Mesendoderm (in vitro differentiated cells): ENCODE measurements around the gene TM9SF4.

Experiments used
- DNase-seq: peaks from one replicate; pipeline ENCODE4 v3.0.0; 2013
- H2AK5ac ChIP-seq: 2 replicates; pipeline ENCODE4 v1.6.1; 2013; ENCODE audit warnings: low read length, inconsistent platforms
- H2BK120ac ChIP-seq: 2 replicates; pipeline ENCODE4 v1.6.1; 2013; ENCODE audit warnings: low read depth, mild to moderate bottlenecking, low read length, moderate library complexity, mixed read lengths
- H2BK15ac ChIP-seq: replicated peaks from 2 replicates; pipeline ENCODE4 v1.6.1; 2013; ENCODE audit warnings: low read depth, mild to moderate bottlenecking, moderate library complexity
- H2BK5ac ChIP-seq: 2 replicates; pipeline ENCODE4 v1.6.1; 2013; ENCODE audit warnings: low read length, inconsistent platforms
- H3K18ac ChIP-seq: 2 replicates; pipeline ENCODE4 v1.6.1; 2013; ENCODE audit warnings: mild to moderate bottlenecking, low read length, mixed read lengths
- H3K23ac ChIP-seq: one replicate; pipeline ENCODE4 v1.6.1; 2013; ENCODE audit warnings: low read length
- H3K27ac ChIP-seq: 2 replicates; pipeline ENCODE4 v1.5.1; 2013; ENCODE audit warnings: low read depth, mild to moderate bottlenecking, inconsistent platforms, low read length, moderate library complexity
- H3K27me3 ChIP-seq: 2 replicates; pipeline ENCODE4 v1.6.1; 2013; ENCODE audit warnings: low read length, control low read depth, mild to moderate bottlenecking, inconsistent platforms; ENCODE audit not compliant: insufficient read depth, poor library complexity
- H3K36me3 ChIP-seq: 2 replicates; pipeline ENCODE4 v1.6.1; 2013; ENCODE audit warnings: low read length, inconsistent platforms; ENCODE audit not compliant: control insufficient read depth, insufficient read depth
- H3K4ac ChIP-seq: one replicate; pipeline ENCODE4 v1.6.1; 2013; ENCODE audit warnings: low read depth, mild to moderate bottlenecking, low read length, moderate library complexity
- H3K4me1 ChIP-seq: 2 replicates; pipeline ENCODE4 v1.6.1; 2013; ENCODE audit warnings: low read depth, low read length, inconsistent platforms; ENCODE audit not compliant: control insufficient read depth
- H3K4me2 ChIP-seq: 2 replicates; pipeline ENCODE4 v1.6.1; 2013; ENCODE audit warnings: low read length
- H3K4me3 ChIP-seq: 2 replicates; pipeline ENCODE4 v1.5.1; 2013; ENCODE audit warnings: mild to moderate bottlenecking, low read length
- H3K56ac ChIP-seq: one replicate; pipeline ENCODE4 v1.6.1; 2013; ENCODE audit warnings: low read length
- H3K79me1 ChIP-seq: 2 replicates; pipeline ENCODE4 v1.6.1; 2013; ENCODE audit warnings: low read length, inconsistent platforms
- H3K79me2 ChIP-seq: 2 replicates; pipeline ENCODE4 v1.6.1; 2013; ENCODE audit warnings: mild to moderate bottlenecking, low read length; ENCODE audit not compliant: control insufficient read depth, insufficient read depth
- H3K9ac ChIP-seq: 2 replicates; pipeline ENCODE4 v1.6.1; 2013; ENCODE audit warnings: low read length, inconsistent platforms
- H4K5ac ChIP-seq: one replicate; pipeline ENCODE4 v1.6.1; 2013; ENCODE audit warnings: low read length
- H4K8ac ChIP-seq: one replicate; pipeline ENCODE4 v1.6.1; 2013; ENCODE audit warnings: low read depth, mild to moderate bottlenecking, control low read depth, low read length, moderate library complexity
- WGBS: extraction: QIAGEN DNeasy Blood & Tissue Kit; methylation state at CpG from one replicate; pipeline ENCODE4 v1.1.7; 2013; ENCODE audit warnings: low lambda C conversion rate, missing lambda C conversion rate; ENCODE audit not compliant: insufficient coverage; ENCODE audit errors: extremely low coverage; 5-methylcytosine and 5-hydroxymethylcytosine counted together

TM9SF4 gene

DNA sequence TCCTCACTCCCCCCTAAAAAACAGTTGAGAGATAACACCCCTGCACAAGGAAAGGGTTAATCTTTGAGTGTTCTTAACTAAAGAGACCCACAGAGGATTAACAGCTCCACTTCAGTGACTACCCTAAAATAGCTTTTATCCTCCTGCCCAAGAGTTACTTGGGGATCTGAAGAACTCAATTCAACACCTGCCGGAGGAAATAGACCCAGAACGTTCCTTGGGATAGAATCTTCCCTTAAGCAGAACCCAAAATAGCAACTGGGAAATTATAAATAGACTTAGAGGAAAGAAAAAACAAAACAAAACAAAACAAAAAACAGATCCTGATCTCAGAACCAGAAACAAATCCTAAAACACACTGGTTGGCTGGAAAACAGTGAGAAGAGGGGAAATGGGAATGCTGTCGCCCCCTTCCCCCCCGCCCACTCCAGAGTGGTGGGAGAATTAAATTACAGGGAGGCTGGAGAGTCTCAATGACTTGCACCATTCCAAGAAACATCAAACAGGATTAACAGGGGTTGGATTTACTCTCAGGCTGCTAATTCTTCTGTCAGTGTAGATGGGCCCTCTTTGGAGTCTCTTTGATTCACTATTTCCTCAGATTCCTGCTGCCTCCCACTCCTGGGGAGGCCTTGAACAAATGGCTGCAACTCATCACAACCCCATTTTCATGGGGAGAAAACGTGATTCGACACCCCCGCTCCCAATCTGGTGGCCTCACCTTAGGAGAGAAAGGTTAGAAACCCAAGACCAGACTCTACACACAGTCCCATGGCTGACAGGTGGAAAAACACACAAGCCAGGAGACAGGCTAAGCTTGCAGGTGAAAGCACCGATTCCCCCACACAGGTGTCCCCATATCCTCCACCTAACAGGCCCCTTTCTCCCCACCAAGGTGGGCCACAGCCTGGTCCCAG, 96.6 kb downstream of the TM9SF4 start:
- H4K5ac ChIP-seq, result no peak overlapping the region
- H3K27me3 ChIP-seq, result no peaks in the 10 kb centered on the region
- no CpG with 5 or more reads among the region's 8 CpGs for WGBS
- peak overlapping the region; percentile 89 for H3K9ac ChIP-seq
- no peak overlapping the region for H3K23ac ChIP-seq
- H2BK5ac ChIP-seq, result no peak overlapping the region
- H3K4me2 ChIP-seq, result peak overlapping the region; percentile 91
- H3K79me2 ChIP-seq, result peaks cover 62% of the 10 kb centered on the region
- no peak overlapping the region for H2BK15ac ChIP-seq
- no peak overlapping the region for H2BK120ac ChIP-seq
- peaks cover 7% of the 10 kb centered on the region for H3K4me1 ChIP-seq
- H4K8ac ChIP-seq, result no peak overlapping the region
- H3K56ac ChIP-seq, result peak overlapping the region; percentile 90
- peaks cover 35% of the 10 kb centered on the region for H3K79me1 ChIP-seq
- peak overlapping the region; percentile 89 for H3K4me3 ChIP-seq
- H3K18ac ChIP-seq, result no peak overlapping the region
- no peak overlapping the region for H3K4ac ChIP-seq
- peaks cover 2% of the 10 kb centered on the region for H3K36me3 ChIP-seq
- no peak overlapping the region for H3K27ac ChIP-seq
- no peak overlapping the region for H2AK5ac ChIP-seq
- no peak for DNase-seq

DNA sequence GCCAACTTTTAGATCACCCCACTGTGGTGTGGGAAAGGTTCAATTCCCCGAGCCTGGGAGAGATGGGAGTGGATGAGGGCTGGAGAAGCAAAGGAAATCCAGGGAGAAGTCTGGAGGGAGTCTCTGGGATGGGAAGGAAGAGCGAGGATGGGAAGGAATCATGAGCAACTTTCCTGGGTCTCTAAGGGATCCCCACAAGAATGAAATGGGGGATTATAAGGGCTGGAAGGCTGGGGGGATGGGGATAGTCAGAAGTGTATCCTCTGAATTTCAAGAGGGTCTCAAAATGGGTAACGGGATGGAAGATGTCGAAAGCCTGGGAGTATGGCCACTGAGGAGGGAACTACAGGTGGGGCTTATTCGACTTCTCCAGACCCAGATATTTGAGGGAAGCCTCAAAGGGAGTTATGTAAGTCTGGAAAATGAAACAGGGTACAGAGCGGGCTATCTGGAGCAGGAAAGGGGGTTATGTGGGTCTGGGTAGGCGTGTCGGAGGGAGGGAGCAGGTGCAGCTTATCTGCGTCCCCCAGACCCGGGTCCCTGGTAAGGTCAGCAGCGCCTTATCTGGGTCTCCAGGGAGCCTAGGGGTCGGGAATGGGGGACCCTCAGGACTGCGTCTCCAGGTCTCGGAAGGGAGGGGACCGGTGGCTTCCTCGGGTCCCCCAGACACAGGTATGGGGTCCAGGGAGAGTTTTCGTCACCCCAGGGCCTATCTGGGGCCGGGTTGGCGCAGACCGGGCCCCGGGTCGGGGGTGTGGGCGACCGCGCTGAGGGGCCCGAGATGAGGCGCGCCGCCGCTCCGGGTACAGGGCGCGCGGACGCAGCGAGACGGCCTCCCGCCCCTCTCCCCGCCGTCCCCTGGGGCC, 97.5 kb downstream of the TM9SF4 start:
- Histone ChIP-seq H3K9ac (peak overlapping the region; percentile 89), H2BK15ac (no peak overlapping the region), H3K27me3 (no peaks in the 10 kb centered on the region), H3K79me1 (peaks cover 30% of the 10 kb centered on the region), H2BK5ac (peak overlapping the region; percentile 17), H3K4ac (peak overlapping the region; percentile 89), H3K18ac (peak overlapping the region; percentile 97), H3K56ac (peak overlapping the region; percentile 90), H3K79me2 (peaks cover 57% of the 10 kb centered on the region), H2BK120ac (peak overlapping the region; percentile 33), H2AK5ac (no peak overlapping the region), H3K4me2 (peak overlapping the region; percentile 91), H3K4me1 (peaks cover 7% of the 10 kb centered on the region), H3K36me3 (peaks cover 2% of the 10 kb centered on the region), H4K8ac (peak overlapping the region; percentile 7), H3K4me3 (peak overlapping the region; percentile 89), H4K5ac (no peak overlapping the region), H3K27ac (peak overlapping the region; percentile 55), H3K23ac (no peak overlapping the region)
- no peak for DNase-seq
- no CpG with 5 or more reads among the region's 40 CpGs for WGBS

DNA sequence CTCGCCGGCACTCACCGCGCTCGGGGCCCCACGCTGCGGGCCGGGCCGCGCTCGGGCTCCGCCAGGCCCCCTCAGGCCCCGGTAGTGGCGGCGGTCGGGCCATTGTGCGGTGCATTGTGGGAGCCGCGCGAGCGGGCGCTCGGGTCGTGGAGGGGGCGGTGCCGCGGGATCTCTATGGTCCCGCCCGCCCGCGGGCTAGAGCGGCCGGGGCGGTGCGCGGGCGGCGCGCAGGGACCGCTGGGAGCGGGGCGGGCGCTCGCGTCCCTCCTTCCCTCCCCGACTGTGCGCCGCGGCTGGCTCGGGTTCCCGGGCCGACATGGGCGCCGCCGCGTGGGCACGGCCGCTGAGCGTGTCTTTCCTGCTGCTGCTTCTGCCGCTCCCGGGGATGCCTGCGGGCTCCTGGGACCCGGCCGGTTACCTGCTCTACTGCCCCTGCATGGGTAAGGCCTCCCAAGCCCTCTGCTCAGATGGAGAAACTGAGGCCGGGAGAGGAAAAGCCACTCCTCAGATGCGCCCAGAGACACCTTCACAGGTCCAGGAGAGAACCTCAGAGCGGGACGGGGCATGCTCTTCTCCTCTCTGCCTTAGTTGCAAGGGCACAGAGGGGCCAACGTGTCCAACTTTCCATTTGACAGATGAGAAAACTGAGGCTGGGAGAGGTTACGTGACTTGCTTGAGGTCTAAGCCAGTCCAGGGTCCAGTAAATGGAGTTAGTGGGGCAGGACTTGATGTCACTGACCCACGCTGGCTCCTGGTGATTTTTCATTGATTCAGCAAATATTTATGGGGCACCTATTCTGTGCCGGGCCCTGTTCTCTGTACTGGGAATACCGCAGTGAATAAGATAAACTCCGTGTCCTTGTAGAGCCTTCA, 98.3 kb downstream of the TM9SF4 start, which contains the start of the genes PLAGL2 and POFUT1:
TSS of gene PLAGL2 (minus strand) at position 118 of the 873 bp plus-strand sequence. CDS start 5,565 bp downstream, outside the sequence.
TSS of gene POFUT1 (plus strand) at position 255 of the 873 bp plus-strand sequence. CDS start at position 317, 62 bp downstream.
- H4K5ac ChIP-seq, result peak within 1 kb of the TSS; percentile 59
- no peak within 1 kb of the TSS for H2BK15ac ChIP-seq
- no CpG with 5 or more reads among the region's 74 CpGs for WGBS
- peak within 1 kb of the TSS; percentile 89 for H3K4ac ChIP-seq
- peaks cover 2% of the 10 kb centered on the region for H3K36me3 ChIP-seq
- peak within 1 kb of the TSS; percentile 91 for H3K56ac ChIP-seq
- no peaks in the 10 kb centered on the region for H3K27me3 ChIP-seq
- H3K4me2 ChIP-seq, result peak within 1 kb of the TSS; percentile 91
- DNase-seq, result peak; percentile 87
- H3K9ac ChIP-seq, result peak within 1 kb of the TSS; percentile 89
- H3K4me1 ChIP-seq, result peaks cover 7% of the 10 kb centered on the region
- H2AK5ac ChIP-seq, result peak within 1 kb of the TSS; percentile 97
- peak within 1 kb of the TSS; percentile 48 for H3K23ac ChIP-seq
- peak within 1 kb of the TSS; percentile 17 for H2BK5ac ChIP-seq
- peaks cover 51% of the 10 kb centered on the region for H3K79me2 ChIP-seq
- H4K8ac ChIP-seq, result peak within 1 kb of the TSS; percentile 7
- peaks cover 26% of the 10 kb centered on the region for H3K79me1 ChIP-seq
- peak within 1 kb of the TSS; percentile 33 for H2BK120ac ChIP-seq
- peak within 1 kb of the TSS; percentile 55 for H3K27ac ChIP-seq
- peak within 1 kb of the TSS; percentile 89 for H3K4me3 ChIP-seq
- H3K18ac ChIP-seq, result peak within 1 kb of the TSS; percentile 97

DNA sequence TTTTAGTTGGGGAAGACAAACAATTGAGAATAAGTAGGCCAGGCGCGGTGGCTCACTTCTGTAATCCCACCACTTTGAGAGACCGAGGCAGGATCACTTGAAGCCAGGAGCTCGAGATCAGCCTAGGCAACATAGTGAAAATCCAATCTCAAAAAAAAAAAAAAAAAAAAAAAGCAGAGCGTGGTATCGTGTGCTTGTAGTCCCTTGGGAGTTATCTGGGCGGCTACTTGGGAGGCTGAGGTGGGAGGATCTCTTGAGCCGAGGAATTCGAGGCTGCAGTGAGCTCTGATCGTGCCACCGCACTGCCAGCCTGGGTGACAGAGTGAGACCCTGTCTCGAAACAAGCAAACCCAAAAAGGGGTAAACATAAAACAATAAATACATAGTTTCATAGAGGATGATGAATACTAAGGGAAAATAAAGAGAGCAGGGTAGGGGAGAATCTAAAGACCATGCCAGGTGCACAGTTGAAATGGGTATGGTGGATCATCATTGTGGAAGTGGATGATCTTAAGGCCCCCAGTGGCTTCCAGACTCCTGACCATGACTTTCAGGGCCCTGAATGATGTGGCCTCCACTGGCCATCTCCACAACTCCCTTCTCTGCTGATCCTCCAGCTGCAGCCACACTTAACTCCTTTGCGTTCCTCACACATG, 99.1 kb downstream of the TM9SF4 start:
- WGBS, result no CpG with 5 or more reads among the region's 13 CpGs
- Histone ChIP-seq H3K23ac (no peak overlapping the region), H3K9ac (peak overlapping the region; percentile 87), H3K4ac (peak overlapping the region; percentile 86), H3K79me1 (peaks cover 24% of the 10 kb centered on the region), H3K27me3 (no peaks in the 10 kb centered on the region), H4K8ac (no peak overlapping the region), H2BK120ac (no peak overlapping the region), H4K5ac (no peak overlapping the region), H3K27ac (no peak overlapping the region), H2BK5ac (no peak overlapping the region), H3K79me2 (peaks cover 44% of the 10 kb centered on the region), H3K4me2 (peak overlapping the region; percentile 84), H3K36me3 (peaks cover 2% of the 10 kb centered on the region), H3K4me1 (peaks cover 7% of the 10 kb centered on the region), H3K18ac (no peak overlapping the region), H3K56ac (peak overlapping the region; percentile 91), H2BK15ac (no peak overlapping the region), H3K4me3 (peak overlapping the region; percentile 76), H2AK5ac (no peak overlapping the region)
- DNase-seq, result no peak
